ENCODE results near the gene MXD3.
"Not testable (repeated sequence)": the region's sequence is repeated elsewhere in the genome, so short reads cannot be mapped to it uniquely, and the experiment has no call there.

MXD3 gene

GRCh38 chr5:177311723-177312648 is at the start of gene MXD3:
MXD3 (minus strand) TSS chr5:177311898; CDS start chr5:177311830, 68 bp downstream.
- H3K4me1 Mint-ChIP-seq (ENCODE audit: low read depth) = peaks cover 24% of the 10 kb centered on the region
- peak within 1 kb of the TSS; percentile 84 for H3K4me3 Mint-ChIP-seq
- peak within 1 kb of the TSS; percentile 83 for H3K27ac Mint-ChIP-seq
- H3K36me3 Mint-ChIP-seq = no peaks in the 10 kb centered on the region
- H3K27me3 Mint-ChIP-seq = no peaks in the 10 kb centered on the region
- H3K9me3 Mint-ChIP-seq (ENCODE audit: low read depth) = no peaks in the 10 kb centered on the region

- not testable (repeated sequence) for H3K36me3 Mint-ChIP-seq; H3K4me3 Mint-ChIP-seq; H3K9me3 Mint-ChIP-seq (ENCODE audit: low read depth); H3K27ac Mint-ChIP-seq; H3K27me3 Mint-ChIP-seq
- H3K4me1 Mint-ChIP-seq (ENCODE audit: low read depth) = peaks cover 86% of the 10 kb centered on the region
These were observed 49.0 kb upstream of the MXD3 start for GRCh38 chr5:177360740-177361139.

- Mint-ChIP-seq H3K4me1 (ENCODE audit: low read depth) (peaks cover 88% of the 10 kb centered on the region), H3K9me3 (ENCODE audit: low read depth) (no peaks in the 10 kb centered on the region), H3K36me3 (no peaks in the 10 kb centered on the region), H3K4me3 (peak overlapping the region; percentile 82), H3K27ac (peak overlapping the region; percentile 90), H3K27me3 (no peaks in the 10 kb centered on the region)
These were observed 48.2 kb upstream of the MXD3 start for GRCh38 chr5:177359860-177360259.

- Mint-ChIP-seq H3K4me3 (peak overlapping the region; percentile 82), H3K9me3 (ENCODE audit: low read depth) (no peaks in the 10 kb centered on the region), H3K36me3 (no peaks in the 10 kb centered on the region), H3K27me3 (no peaks in the 10 kb centered on the region), H3K4me1 (ENCODE audit: low read depth) (peaks cover 88% of the 10 kb centered on the region), H3K27ac (peak overlapping the region; percentile 90)
These were observed 47.8 kb upstream of the MXD3 start for GRCh38 chr5:177359451-177359851.

- Mint-ChIP-seq H3K9me3 (ENCODE audit: low read depth) (no peaks in the 10 kb centered on the region), H3K36me3 (no peaks in the 10 kb centered on the region), H3K4me1 (ENCODE audit: low read depth) (peaks cover 80% of the 10 kb centered on the region), H3K4me3 (peak overlapping the region; percentile 82), H3K27me3 (no peaks in the 10 kb centered on the region), H3K27ac (peak overlapping the region; percentile 90)
These were observed 46.7 kb upstream of the MXD3 start for GRCh38 chr5:177358370-177358819.

- Mint-ChIP-seq H3K9me3 (ENCODE audit: low read depth) (no peaks in the 10 kb centered on the region), H3K4me1 (ENCODE audit: low read depth) (peaks cover 76% of the 10 kb centered on the region), H3K27ac (peak within 1 kb of the TSS; percentile 92), H3K4me3 (peak within 1 kb of the TSS; percentile 82), H3K27me3 (no peaks in the 10 kb centered on the region), H3K36me3 (no peaks in the 10 kb centered on the region)
These were observed 46.0 kb upstream of the MXD3 start, which contains the start of gene RGS14 for GRCh38 chr5:177357459-177358351. RGS14 (plus strand) TSS chr5:177357924; CDS start chr5:177358025, 101 bp downstream.

GRCh38 chr5:177357146-177357458 is 45.4 kb upstream of the MXD3 start:
- Mint-ChIP-seq H3K4me3 (peak overlapping the region; percentile 82), H3K36me3 (no peaks in the 10 kb centered on the region), H3K27me3 (no peaks in the 10 kb centered on the region), H3K4me1 (ENCODE audit: low read depth) (peaks cover 71% of the 10 kb centered on the region), H3K27ac (peak overlapping the region; percentile 92), H3K9me3 (ENCODE audit: low read depth) (no peaks in the 10 kb centered on the region)

- H3K4me1 Mint-ChIP-seq (ENCODE audit: low read depth) = peaks cover 71% of the 10 kb centered on the region
- no peaks in the 10 kb centered on the region for H3K9me3 Mint-ChIP-seq (ENCODE audit: low read depth)
- H3K27ac Mint-ChIP-seq = peak overlapping the region; percentile 92
- H3K27me3 Mint-ChIP-seq = no peaks in the 10 kb centered on the region
- no peaks in the 10 kb centered on the region for H3K36me3 Mint-ChIP-seq
- H3K4me3 Mint-ChIP-seq = peak overlapping the region; percentile 82
These were observed 45.0 kb upstream of the MXD3 start for GRCh38 chr5:177356746-177357145.

GRCh38 chr5:177355868-177356168 is 44.1 kb upstream of the MXD3 start:
- peaks cover 65% of the 10 kb centered on the region for H3K4me1 Mint-ChIP-seq (ENCODE audit: low read depth)
- H3K4me3 Mint-ChIP-seq = no peak overlapping the region
- no peaks in the 10 kb centered on the region for H3K27me3 Mint-ChIP-seq
- peak overlapping the region; percentile 16 for H3K27ac Mint-ChIP-seq
- H3K36me3 Mint-ChIP-seq = no peaks in the 10 kb centered on the region
- no peaks in the 10 kb centered on the region for H3K9me3 Mint-ChIP-seq (ENCODE audit: low read depth)

GRCh38 chr5:177355162-177355867 is 43.6 kb upstream of the MXD3 start:
- Mint-ChIP-seq H3K4me3 (no peak overlapping the region), H3K27ac (peak overlapping the region; percentile 16), H3K36me3 (no peaks in the 10 kb centered on the region), H3K27me3 (no peaks in the 10 kb centered on the region), H3K9me3 (ENCODE audit: low read depth) (no peaks in the 10 kb centered on the region), H3K4me1 (ENCODE audit: low read depth) (peaks cover 67% of the 10 kb centered on the region)

- peak overlapping the region; percentile 13 for H3K27ac Mint-ChIP-seq
- no peak overlapping the region for H3K4me3 Mint-ChIP-seq
- H3K9me3 Mint-ChIP-seq (ENCODE audit: low read depth) = no peaks in the 10 kb centered on the region
- no peaks in the 10 kb centered on the region for H3K27me3 Mint-ChIP-seq
- peaks cover 67% of the 10 kb centered on the region for H3K4me1 Mint-ChIP-seq (ENCODE audit: low read depth)
- H3K36me3 Mint-ChIP-seq = no peaks in the 10 kb centered on the region
These were observed 43.0 kb upstream of the MXD3 start for GRCh38 chr5:177354711-177355110.

- H3K36me3 Mint-ChIP-seq = no peaks in the 10 kb centered on the region
These were observed 42.6 kb upstream of the MXD3 start for GRCh38 chr5:177354256-177354655.

GRCh38 chr5:177353093-177353492 is 41.4 kb upstream of the MXD3 start:
- Mint-ChIP-seq H3K9me3 (ENCODE audit: low read depth) (no peaks in the 10 kb centered on the region), H3K36me3 (no peaks in the 10 kb centered on the region), H3K4me1 (ENCODE audit: low read depth) (peaks cover 65% of the 10 kb centered on the region), H3K4me3 (no peak overlapping the region), H3K27me3 (no peaks in the 10 kb centered on the region), H3K27ac (peak overlapping the region; percentile 64)

More at GRCh38 chr5:177354256-177354655, 42.6 kb upstream of the MXD3 start:
- H3K27me3 Mint-ChIP-seq = no peaks in the 10 kb centered on the region
- peaks cover 67% of the 10 kb centered on the region for H3K4me1 Mint-ChIP-seq (ENCODE audit: low read depth)
- no peak overlapping the region for H3K4me3 Mint-ChIP-seq
- no peaks in the 10 kb centered on the region for H3K9me3 Mint-ChIP-seq (ENCODE audit: low read depth)
- H3K27ac Mint-ChIP-seq = no peak overlapping the region

- H3K36me3 Mint-ChIP-seq = no peaks in the 10 kb centered on the region
- peak within 1 kb of the TSS; percentile 98 for H3K4me3 Mint-ChIP-seq
- no peaks in the 10 kb centered on the region for H3K27me3 Mint-ChIP-seq
- H3K9me3 Mint-ChIP-seq (ENCODE audit: low read depth) = no peaks in the 10 kb centered on the region
- peaks cover 64% of the 10 kb centered on the region for H3K4me1 Mint-ChIP-seq (ENCODE audit: low read depth)
- peak within 1 kb of the TSS; percentile 100 for H3K27ac Mint-ChIP-seq
These were observed 40.0 kb upstream of the MXD3 start, which contains the start of gene LMAN2 for GRCh38 chr5:177351392-177352329. LMAN2 (minus strand) TSS chr5:177351668; CDS start chr5:177351647, 21 bp downstream.
